Measurements from ENCODE around the gene FGFRL1.

FGFRL1 gene

GRCh38 chr4:968621-969394, 42.6 kb upstream of the FGFRL1 start:
- TF ChIP-seq CTCF (IDR thresholded peaks at IDR 0.05; ENCODE audit: low read depth, low read length): no peak
- no peak for TF ChIP-seq POLR2A (IDR thresholded peaks at IDR 0.05; ENCODE audit: extremely low read depth, insufficient read length)
- no peak for TF ChIP-seq MYC (IDR thresholded peaks at IDR 0.05; ENCODE audit: low read depth, low read length)
- TF ChIP-seq MAX (IDR thresholded peaks at IDR 0.05; ENCODE audit: low read depth, low read length): no peak
- no peak for DNase-seq (ENCODE audit: low read depth)
- no peak overlapping the region for H3K4me3 ChIP-seq (ENCODE audit: low read depth, low read length)

GRCh38 chr4:970046-970745, 41.2 kb upstream of the FGFRL1 start:
- no peak for DNase-seq (ENCODE audit: low read depth)
- TF ChIP-seq CTCF (IDR thresholded peaks at IDR 0.05; ENCODE audit: low read depth, low read length): no peak
- H3K4me3 ChIP-seq (ENCODE audit: low read depth, low read length): no peak overlapping the region

- no peak overlapping the region for H3K4me3 ChIP-seq (ENCODE audit: low read depth, low read length)
- no peak for TF ChIP-seq POLR2A (IDR thresholded peaks at IDR 0.05; ENCODE audit: extremely low read depth, insufficient read length)
- TF ChIP-seq CTCF (IDR thresholded peaks at IDR 0.05; ENCODE audit: low read depth, low read length): no peak
- TF ChIP-seq MYC (IDR thresholded peaks at IDR 0.05; ENCODE audit: low read depth, low read length): no peak
- TF ChIP-seq MAX (IDR thresholded peaks at IDR 0.05; ENCODE audit: low read depth, low read length): no peak
- DNase-seq (ENCODE audit: low read depth): no peak
Measured at GRCh38 chr4:970854-971520, 40.4 kb upstream of the FGFRL1 start.

- TF ChIP-seq MYC (IDR thresholded peaks at IDR 0.05; ENCODE audit: low read depth, low read length): no peak
- TF ChIP-seq MAX (IDR thresholded peaks at IDR 0.05; ENCODE audit: low read depth, low read length): no peak
- TF ChIP-seq CTCF (IDR thresholded peaks at IDR 0.05; ENCODE audit: low read depth, low read length): no peak
- TF ChIP-seq POLR2A (IDR thresholded peaks at IDR 0.05; ENCODE audit: extremely low read depth, insufficient read length): no peak
- DNase-seq (ENCODE audit: low read depth): no peak
- no peak overlapping the region for H3K4me3 ChIP-seq (ENCODE audit: low read depth, low read length)
Measured at GRCh38 chr4:971666-972500, 39.5 kb upstream of the FGFRL1 start.

- DNase-seq (ENCODE audit: low read depth): peak; percentile 52
- TF ChIP-seq MAX (IDR thresholded peaks at IDR 0.05; ENCODE audit: low read depth, low read length): no peak
- TF ChIP-seq CTCF (IDR thresholded peaks at IDR 0.05; ENCODE audit: low read depth, low read length): no peak
- TF ChIP-seq MYC (IDR thresholded peaks at IDR 0.05; ENCODE audit: low read depth, low read length): no peak
- no peak for TF ChIP-seq POLR2A (IDR thresholded peaks at IDR 0.05; ENCODE audit: extremely low read depth, insufficient read length)
Measured at GRCh38 chr4:972651-973424, 38.6 kb upstream of the FGFRL1 start.

More at GRCh38 chr4:972651-973424, 38.6 kb upstream of the FGFRL1 start:
- H3K4me3 ChIP-seq (ENCODE audit: low read depth, low read length): peak overlapping the region; percentile 58

Measured in NB4 (cell line).